Thyroid gland (tissue), 4 donors: ENCODE measurements around the gene TNP1.

Source experiments
- POLR2A ChIP-seq, 2 donors: fragments of 450-650 bp; IDR thresholded peaks; one replicate each; pipeline ENCODE4 v1.6.1; 2017; ENCODE audit warnings: antibody characterized with exemption in 2 of 2, mild to moderate bottlenecking in 2 of 2, moderate library complexity in 1 of 2
- TF ChIP-seq, protein P1 (sequence below), 6 experiments: fragments of 200-600 bp in 3 of 6; fragments of 450-650 bp in 3 of 6; sonication (generic) in 3 of 6; IDR thresholded peaks; one replicate each; pipeline ENCODE4 v1.5.1; 2016 to 2019; ENCODE audit warnings: antibody characterized with exemption in 6 of 6, mild to moderate bottlenecking in 2 of 6, inconsistent platforms in 1 of 6, moderate library complexity in 1 of 6

- TF ChIP-seq, protein P1, sequence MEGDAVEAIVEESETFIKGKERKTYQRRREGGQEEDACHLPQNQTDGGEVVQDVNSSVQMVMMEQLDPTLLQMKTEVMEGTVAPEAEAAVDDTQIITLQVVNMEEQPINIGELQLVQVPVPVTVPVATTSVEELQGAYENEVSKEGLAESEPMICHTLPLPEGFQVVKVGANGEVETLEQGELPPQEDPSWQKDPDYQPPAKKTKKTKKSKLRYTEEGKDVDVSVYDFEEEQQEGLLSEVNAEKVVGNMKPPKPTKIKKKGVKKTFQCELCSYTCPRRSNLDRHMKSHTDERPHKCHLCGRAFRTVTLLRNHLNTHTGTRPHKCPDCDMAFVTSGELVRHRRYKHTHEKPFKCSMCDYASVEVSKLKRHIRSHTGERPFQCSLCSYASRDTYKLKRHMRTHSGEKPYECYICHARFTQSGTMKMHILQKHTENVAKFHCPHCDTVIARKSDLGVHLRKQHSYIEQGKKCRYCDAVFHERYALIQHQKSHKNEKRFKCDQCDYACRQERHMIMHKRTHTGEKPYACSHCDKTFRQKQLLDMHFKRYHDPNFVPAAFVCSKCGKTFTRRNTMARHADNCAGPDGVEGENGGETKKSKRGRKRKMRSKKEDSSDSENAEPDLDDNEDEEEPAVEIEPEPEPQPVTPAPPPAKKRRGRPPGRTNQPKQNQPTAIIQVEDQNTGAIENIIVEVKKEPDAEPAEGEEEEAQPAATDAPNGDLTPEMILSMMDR (IDR thresholded peaks at IDR 0.05): no peak
- TF ChIP-seq POLR2A (IDR thresholded peaks at IDR 0.05): no peak
Measured at GRCh38 chr2:216905649-216906329, 45.9 kb upstream of the TNP1 start.
